Vagina (tissue), 2 donors: Measurements from ENCODE around the gene ARID1B.

Source experiments
- CTCF ChIP-seq, 3 experiments: fragments of 450-650 bp in 2 of 3; fragments of 200-600 bp in 1 of 3; sonication (generic) in 1 of 3; IDR thresholded peaks; one replicate each; pipeline ENCODE4 v1.5.1; 2017 to 2019; ENCODE audit warnings: antibody characterized with exemption in 3 of 3, mild to moderate bottlenecking in 2 of 3, moderate library complexity in 2 of 3
- POLR2A ChIP-seq, 2 donors: fragments of 450-650 bp; IDR thresholded peaks; one replicate each; pipeline ENCODE4 v1.6.1; 2017; ENCODE audit warnings: antibody characterized with exemption in 2 of 2, mild to moderate bottlenecking in 2 of 2, moderate library complexity in 2 of 2
- POLR2AphosphoS5 ChIP-seq, 2 donors: sonication (generic); formaldehyde crosslinking; IDR thresholded peaks; one replicate each; pipeline ENCODE4 v1.9.0; 2017; ENCODE audit warnings: antibody characterized with exemption in 2 of 2, mild to moderate bottlenecking in 2 of 2, low read depth in 1 of 2; ENCODE audit not compliant: insufficient read depth in 1 of 2

DNA sequence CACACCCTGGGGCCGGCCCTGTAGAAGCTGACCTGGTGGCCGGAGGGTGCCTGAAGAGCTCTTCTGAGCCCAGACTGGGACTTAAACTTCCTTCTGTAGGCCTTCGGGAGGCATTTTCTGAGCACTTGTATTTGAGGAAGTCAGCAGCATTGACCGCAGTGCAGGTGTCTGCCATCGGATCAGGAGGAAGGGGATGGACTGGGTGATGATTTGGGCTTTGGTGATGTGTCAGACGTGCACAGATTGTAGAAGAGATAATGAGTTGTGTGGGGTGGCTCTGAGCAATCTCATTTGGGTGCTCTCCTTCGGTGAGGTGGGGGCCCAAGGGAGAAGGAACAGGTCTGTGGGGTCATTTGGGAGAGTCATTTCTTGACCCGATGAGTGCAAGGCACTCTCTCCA lies 150.9 kb downstream of the ARID1B start:
- TF ChIP-seq CTCF (IDR thresholded peaks at IDR 0.05), result no peak
- no peak for TF ChIP-seq POLR2AphosphoS5 (IDR thresholded peaks at IDR 0.05; ENCODE audit: insufficient read depth in 1 of 2, low read depth in 1 of 2)
- no peak for TF ChIP-seq POLR2A (IDR thresholded peaks at IDR 0.05)
